22Rv1 (cell line): ENCODE measurements around the gene OR7D2.

Experiments used
- H3K27ac ChIP-seq: fragments of 450-650 bp; 2 replicates; pipeline ENCODE4 v1.5.1; 2017
- CTCF ChIP-seq: fragments of 450-650 bp; IDR thresholded peaks from 2 replicates; pipeline ENCODE4 v1.5.1; 2017; ENCODE audit warnings: mild to moderate bottlenecking
- ZFX ChIP-seq: fragments of 450-650 bp; IDR thresholded peaks from 2 replicates; pipeline ENCODE4 v1.6.1; 2017; ENCODE audit warnings: antibody characterized with exemption, borderline replicate concordance

The OR7D2 gene

GRCh38 chr19:9178901-9179300 lies at the start of gene OR7D2:
Gene OR7D2, plus strand, starts transcription at chr19:9178979. Its CDS starts 6,803 bp downstream, at chr19:9185782.
- TF ChIP-seq ZFX (no peak), CTCF (no peak)
- H3K27ac ChIP-seq, result no peak within 1 kb of the TSS

- TF ChIP-seq CTCF, result no peak
- no peak for TF ChIP-seq ZFX
- H3K27ac ChIP-seq, result no peak overlapping the region
Measured at GRCh38 chr19:9130965-9131364, 47.8 kb upstream of the OR7D2 start.

GRCh38 chr19:9132422-9132821 lies 46.4 kb upstream of the OR7D2 start:
- TF ChIP-seq CTCF (no peak), ZFX (no peak)
- no peak overlapping the region for H3K27ac ChIP-seq

- TF ChIP-seq CTCF, result no peak
- TF ChIP-seq ZFX, result no peak
- peak overlapping the region; percentile 59 for H3K27ac ChIP-seq
Measured at GRCh38 chr19:9139609-9140158, 39.1 kb upstream of the OR7D2 start.

GRCh38 chr19:9140159-9140874 lies 38.5 kb upstream of the OR7D2 start, which contains the start of gene ZNF317:
Gene ZNF317, plus strand, starts transcription at chr19:9140397. Its CDS starts 15,620 bp downstream, at chr19:9156017.
- TF ChIP-seq CTCF (no peak), ZFX (no peak)

GRCh38 chr19:9144920-9145319 lies 33.9 kb upstream of the OR7D2 start:
- H3K27ac ChIP-seq, result no peak overlapping the region
- TF ChIP-seq CTCF, result no peak
- TF ChIP-seq ZFX, result no peak

More at GRCh38 chr19:9140159-9140874, 38.5 kb upstream of the OR7D2 start, which contains the start of gene ZNF317:
- H3K27ac ChIP-seq, result peak within 1 kb of the TSS; percentile 59

GRCh38 chr19:9146882-9147281 lies 31.9 kb upstream of the OR7D2 start:
- TF ChIP-seq CTCF, result no peak
- TF ChIP-seq ZFX, result no peak
- no peak overlapping the region for H3K27ac ChIP-seq
